ENCODE results near the gene TNNI3K. TPM values are rescaled to one million over a fixed set of nuclear protein-coding genes. Genes with fewer than 3 reads are reported as not detected.

Gene TNNI3K
- total RNA-seq, result 0.59 TPM in 1 of 2 replicates, not detected in the other

DNA sequence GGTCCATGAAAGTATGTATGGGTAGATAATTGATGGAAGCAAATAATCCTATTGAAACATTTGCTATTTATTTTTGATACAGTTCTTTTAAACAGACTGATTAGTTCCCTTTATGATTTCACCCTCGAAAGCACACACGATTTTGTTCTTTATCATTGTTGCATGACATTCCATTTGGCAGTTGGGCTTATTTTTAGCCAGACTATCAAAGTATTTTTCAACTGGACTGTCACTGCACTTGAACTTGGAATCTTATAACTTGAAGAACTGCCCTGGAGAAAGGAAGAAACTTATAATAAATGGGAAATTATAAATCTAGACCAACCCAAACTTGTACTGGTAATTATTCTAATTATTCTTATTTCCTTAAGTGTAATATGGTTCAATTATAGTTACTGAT lies at the start of gene TNNI3K:
Gene TNNI3K (plus strand): TSS at position 235 of the 400 bp plus-strand sequence. CDS start 65 bp downstream, at position 300.

GRCh38 chr1:74197657-74198552 lies 37.3 kb upstream of the TNNI3K start, which contains the start of the genes FPGT and LRRIQ3:
TSS of gene FPGT (plus strand) at chr1:74198242. CDS start at chr1:74198279, 37 bp downstream.
TSS of gene LRRIQ3 (minus strand) at chr1:74198176. CDS start at chr1:74183684, 14,492 bp downstream.

DNA sequence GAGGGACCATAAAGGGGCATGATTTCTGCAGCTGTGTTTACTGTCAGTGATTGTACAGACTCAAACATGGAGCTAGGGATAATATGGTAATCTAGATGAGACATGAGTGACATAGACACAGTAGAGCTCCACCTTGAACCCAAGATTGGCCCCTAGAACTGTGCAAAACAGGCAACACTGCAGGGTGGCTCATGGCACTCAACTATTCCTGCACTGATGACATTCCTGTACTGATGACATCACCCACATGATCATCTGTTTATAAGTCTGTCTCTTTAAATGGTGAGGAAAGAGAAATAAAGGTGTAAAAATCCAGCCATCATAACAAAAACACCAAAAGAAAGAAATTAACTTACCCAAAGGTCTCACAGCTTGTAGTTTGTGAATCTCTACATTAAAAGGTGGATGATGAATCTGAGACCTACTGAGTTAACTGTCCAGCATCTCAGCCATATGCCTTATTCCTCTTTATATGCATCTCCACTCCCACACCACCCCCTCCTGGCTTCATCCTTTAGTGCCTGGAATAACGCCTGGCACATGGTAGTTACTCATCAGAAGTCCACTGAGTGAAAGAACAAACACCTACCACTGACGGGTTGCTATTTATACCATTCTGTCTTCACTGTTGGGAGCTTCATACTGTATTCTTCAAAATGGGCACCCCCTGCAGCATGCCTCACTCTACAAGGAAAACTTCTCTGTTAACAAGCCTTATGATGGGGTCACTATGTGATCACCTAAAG lies 277.2 kb downstream of the TNNI3K start, which contains the start of gene LRRC53:
Gene LRRC53 (minus strand): TSS at position 442 of the 746 bp plus-strand sequence. CDS start 29,262 bp downstream, outside the sequence.

Other genes starting within 250 kb of the TNNI3K start
- 0.06 TPM in 1 of 2 replicates, not detected in the other for gene LRRIQ3, start 37.2 kb upstream of the TNNI3K start, total RNA-seq
- 7.2 and 10.3 TPM in 2 replicates for gene FPGT, start 37.1 kb upstream of the TNNI3K start, total RNA-seq